Smooth muscle cell of the brain vasculature (primary cell): Measurements from ENCODE around the gene MOSPD3.
"Not testable (repeated sequence)": the region's sequence is repeated elsewhere in the genome, so short reads cannot be mapped to it uniquely, and the experiment has no call there.

ENCODE experiments used
- DNase-seq: peaks from one replicate; pipeline ENCODE4 v3.0.0-alpha.2; 2012; ENCODE audit warnings: low read depth, low spot score

Gene MOSPD3

GRCh38 chr7:100623951-100624824 lies 11.8 kb downstream of the MOSPD3 start:
- no peak for DNase-seq

- DNase-seq: no peak
Observed at GRCh38 chr7:100626055-100626454, 13.7 kb downstream of the MOSPD3 start.

- no peak for DNase-seq
Observed at GRCh38 chr7:100626530-100627237, 14.3 kb downstream of the MOSPD3 start.

GRCh38 chr7:100627238-100627549 lies 14.9 kb downstream of the MOSPD3 start:
- no peak for DNase-seq

- DNase-seq: no peak
Observed at GRCh38 chr7:100629117-100629716, 16.9 kb downstream of the MOSPD3 start.

- no peak for DNase-seq
Observed at GRCh38 chr7:100630066-100630465, 17.7 kb downstream of the MOSPD3 start.

- no peak for DNase-seq
Observed at GRCh38 chr7:100632951-100633717, 20.8 kb downstream of the MOSPD3 start.

GRCh38 chr7:100639995-100640516 lies 27.7 kb downstream of the MOSPD3 start:
- no peak for DNase-seq

- DNase-seq: no peak
Observed at GRCh38 chr7:100640517-100641440, 28.4 kb downstream of the MOSPD3 start.

- DNase-seq: no peak
Observed at GRCh38 chr7:100641463-100641859, 29.1 kb downstream of the MOSPD3 start, which contains the start of gene TFR2. TSS of gene TFR2 (minus strand) at chr7:100641552. CDS start at chr7:100641509, 43 bp downstream.

GRCh38 chr7:100641860-100642533 lies 29.7 kb downstream of the MOSPD3 start:
- no peak for DNase-seq

GRCh38 chr7:100642534-100642907 lies 30.2 kb downstream of the MOSPD3 start:
- DNase-seq: no peak

- no peak for DNase-seq
Observed at GRCh38 chr7:100649826-100650565, 37.7 kb downstream of the MOSPD3 start.

- no peak for DNase-seq
Observed at GRCh38 chr7:100654908-100655831, 42.8 kb downstream of the MOSPD3 start.

- no peak for DNase-seq
Observed at GRCh38 chr7:100655908-100656674, 43.8 kb downstream of the MOSPD3 start, which contains the start of gene ACTL6B. TSS of gene ACTL6B (minus strand) at chr7:100656448. CDS start at chr7:100656354, 94 bp downstream.

GRCh38 chr7:100662194-100662776 lies 49.9 kb downstream of the MOSPD3 start:
- DNase-seq: not testable (repeated sequence)
